ENCODE measurements around the gene MCU.

DNA sequence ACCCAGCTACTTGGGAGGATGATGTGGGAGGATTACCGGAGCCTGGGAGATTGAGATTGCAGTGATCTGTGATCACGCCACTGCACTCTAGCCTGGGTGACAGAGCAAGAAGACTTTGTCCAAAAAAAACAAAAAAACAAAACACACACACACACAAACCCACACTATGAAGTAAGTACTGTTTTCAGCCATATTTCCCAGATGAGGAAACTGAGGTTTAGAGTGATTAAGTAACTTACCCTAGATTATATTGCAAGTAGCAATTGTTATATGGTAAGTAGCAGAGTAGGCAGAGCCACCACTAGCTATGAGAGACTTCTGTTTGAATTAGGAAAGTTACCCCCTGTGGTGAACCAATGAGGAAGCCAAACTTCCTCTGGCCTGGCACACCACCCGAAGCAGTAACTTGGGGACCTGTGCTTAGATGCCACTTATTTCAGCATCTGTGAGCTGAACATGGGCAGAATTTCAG is 61.9 kb downstream of the MCU start:
- no peak for TF ChIP-seq POLR2A (IDR thresholded peaks at IDR 0.05)
- TF ChIP-seq, protein P1, sequence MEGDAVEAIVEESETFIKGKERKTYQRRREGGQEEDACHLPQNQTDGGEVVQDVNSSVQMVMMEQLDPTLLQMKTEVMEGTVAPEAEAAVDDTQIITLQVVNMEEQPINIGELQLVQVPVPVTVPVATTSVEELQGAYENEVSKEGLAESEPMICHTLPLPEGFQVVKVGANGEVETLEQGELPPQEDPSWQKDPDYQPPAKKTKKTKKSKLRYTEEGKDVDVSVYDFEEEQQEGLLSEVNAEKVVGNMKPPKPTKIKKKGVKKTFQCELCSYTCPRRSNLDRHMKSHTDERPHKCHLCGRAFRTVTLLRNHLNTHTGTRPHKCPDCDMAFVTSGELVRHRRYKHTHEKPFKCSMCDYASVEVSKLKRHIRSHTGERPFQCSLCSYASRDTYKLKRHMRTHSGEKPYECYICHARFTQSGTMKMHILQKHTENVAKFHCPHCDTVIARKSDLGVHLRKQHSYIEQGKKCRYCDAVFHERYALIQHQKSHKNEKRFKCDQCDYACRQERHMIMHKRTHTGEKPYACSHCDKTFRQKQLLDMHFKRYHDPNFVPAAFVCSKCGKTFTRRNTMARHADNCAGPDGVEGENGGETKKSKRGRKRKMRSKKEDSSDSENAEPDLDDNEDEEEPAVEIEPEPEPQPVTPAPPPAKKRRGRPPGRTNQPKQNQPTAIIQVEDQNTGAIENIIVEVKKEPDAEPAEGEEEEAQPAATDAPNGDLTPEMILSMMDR (IDR thresholded peaks at IDR 0.05), result no peak

Data from testis (tissue), 2 donors.